Fibroblast of mammary gland (primary cell): ENCODE data around the gene GSDMA.

Experiments used
- DNase-seq: peaks from one replicate; pipeline ENCODE4 v3.0.0-alpha.2; 2010; ENCODE audit warnings: low read depth
- H3K4me3 ChIP-seq: 2 replicates; pipeline ENCODE4 v1.5.1; 2011; ENCODE audit warnings: low read depth, mild to moderate bottlenecking, low read length, moderate library complexity; ENCODE audit not compliant: control insufficient read depth
- CTCF ChIP-seq: conservative IDR thresholded peaks from 2 replicates; pipeline ENCODE4 v1.5.1; 2011; ENCODE audit warnings: low read depth, low read length, inconsistent platforms; ENCODE audit not compliant: control insufficient read depth, insufficient read depth

GSDMA gene

GRCh38 chr17:39962642-39963220, at the start of gene GSDMA:
GSDMA (plus strand) TSS chr17:39963004; CDS start chr17:39965688, 2,684 bp downstream.
- H3K4me3 ChIP-seq: no peak within 1 kb of the TSS
- DNase-seq: no peak
- no peak for TF ChIP-seq CTCF

GRCh38 chr17:39913989-39914388, 48.8 kb upstream of the GSDMA start:
- TF ChIP-seq CTCF: no peak
- no peak overlapping the region for H3K4me3 ChIP-seq
- DNase-seq: no peak

- no peak for TF ChIP-seq CTCF
- H3K4me3 ChIP-seq: no peak overlapping the region
- DNase-seq: no peak
These were observed 47.2 kb upstream of the GSDMA start for GRCh38 chr17:39915559-39915958.

GRCh38 chr17:39916918-39917317, 45.9 kb upstream of the GSDMA start:
- peak; percentile 32 for TF ChIP-seq CTCF
- DNase-seq: peak; percentile 28
- H3K4me3 ChIP-seq: no peak overlapping the region

- H3K4me3 ChIP-seq: no peak overlapping the region
- TF ChIP-seq CTCF: no peak
- DNase-seq: no peak
These were observed 43.6 kb upstream of the GSDMA start for GRCh38 chr17:39919087-39919683.

GRCh38 chr17:39920218-39921210, 42.3 kb upstream of the GSDMA start:
- no peak for TF ChIP-seq CTCF
- no peak overlapping the region for H3K4me3 ChIP-seq
- DNase-seq: no peak
